Endothelial cell of umbilical vein (primary cell): Measurements from ENCODE around the gene SPINK4. TPM values are rescaled to one million over a fixed set of nuclear protein-coding genes. Genes with fewer than 3 reads are reported as not detected.

Source experiments
- BruUV-seq: library from RNA; stranded (reverse); fragments of 400-500 nt; replicated peaks from 2 replicates; lab custom pipeline; 2021; lab: Mats Ljungman, UMichigan
- CTCF ChIA-PET: fragments of 300-600, 350-600 bp; sonication (Branson Sonifier 250); formaldehyde crosslinking; loops from one replicate; lab custom pipeline; 2021; ENCODE audit warnings: antibody characterized with exemption, inconsistent platforms; lab: Charles Lee
- POLR2A ChIA-PET: fragments of 300-600, 350-600 bp; sonication (Branson Sonifier 250); formaldehyde crosslinking; loops from one replicate; lab custom pipeline; 2021; ENCODE audit warnings: antibody characterized with exemption, inconsistent platforms; lab: Charles Lee
- DNase-seq: peaks from one replicate; pipeline ENCODE4 v3.0.0-alpha.2; 2011; ENCODE audit warnings: low read depth, low spot score
- FAIRE-seq: peaks from 2 replicates; lab custom pipeline; 2011; peaks lifted over from hg19 to GRCh38; lab: Jason Lieb, UNC
- H2AFZ ChIP-seq: 2 replicates; pipeline ENCODE4 v1.6.0; 2012; ENCODE audit warnings: low read depth, low read length, control low read depth, inconsistent platforms
- H3K27ac ChIP-seq: 2 replicates; pipeline ENCODE4 v1.5.1; 2011; ENCODE audit warnings: low read depth, mild to moderate bottlenecking, control low read depth, low read length, moderate library complexity; ENCODE audit not compliant: insufficient read depth
- H3K27me3 ChIP-seq, 2 experiments: 2 replicates each; pipeline versions ENCODE4 v1.6.0 to v1.6.1; 2011; ENCODE audit warnings: low read length in 2 of 2, mixed read lengths in 1 of 2; ENCODE audit not compliant: control insufficient read depth in 2 of 2, insufficient read depth in 2 of 2
- H3K36me3 ChIP-seq, 2 experiments: 2 replicates in 1 of 2; 3 replicates in 1 of 2; pipeline ENCODE4 v1.5.1; 2011; ENCODE audit warnings: low read length in 2 of 2, mild to moderate bottlenecking in 1 of 2, moderate library complexity in 1 of 2; ENCODE audit not compliant: control insufficient read depth in 2 of 2, insufficient read depth in 2 of 2; ENCODE audit errors: extremely low read depth in 1 of 2
- H3K4me1 ChIP-seq: 3 replicates; pipeline ENCODE4 v1.5.1; 2011; ENCODE audit warnings: mild to moderate bottlenecking, low read length; ENCODE audit not compliant: control insufficient read depth, insufficient read depth; ENCODE audit errors: extremely low read depth
- H3K4me2 ChIP-seq: 2 replicates; pipeline ENCODE4 v1.6.1; 2011; ENCODE audit warnings: low read length, control low read depth, mixed read lengths; ENCODE audit not compliant: insufficient read depth
- H3K4me3 ChIP-seq, 3 experiments: fragments of 200-600 bp in 1 of 3; sonication (generic), shearing (Covaris generic) in 1 of 3; replicated peaks in 1 of 3; 2 replicates each; pipeline ENCODE4 v1.5.1; 2011 to 2016; ENCODE audit warnings: control low read depth in 3 of 3, low read length in 3 of 3, mild to moderate bottlenecking in 2 of 3, inconsistent platforms in 1 of 3, low read depth in 1 of 3, moderate library complexity in 1 of 3; ENCODE audit not compliant: insufficient read depth in 1 of 3
- H3K79me2 ChIP-seq: 2 replicates; pipeline ENCODE4 v1.6.0; 2012; ENCODE audit warnings: low read length, inconsistent platforms; ENCODE audit not compliant: control insufficient read depth, insufficient read depth
- H3K9ac ChIP-seq: replicated peaks from 2 replicates; pipeline ENCODE3; 2011; ENCODE audit warnings: low read length, control low read depth; ENCODE audit not compliant: insufficient read depth; ENCODE audit errors: extremely low read depth
- H3K9me1 ChIP-seq: replicated peaks from 3 replicates; pipeline ENCODE4 v1.6.0; 2011; ENCODE audit warnings: mild to moderate bottlenecking, low read length; ENCODE audit not compliant: control insufficient read depth, insufficient read depth; ENCODE audit errors: extremely low read depth
- H3K9me3 ChIP-seq: replicated peaks from 2 replicates; pipeline ENCODE4 v1.5.1; 2012; ENCODE audit warnings: low read length, inconsistent platforms; ENCODE audit not compliant: control insufficient read depth, insufficient read depth
- H4K20me1 ChIP-seq: replicated peaks from 2 replicates; pipeline ENCODE3; 2011; ENCODE audit warnings: mild to moderate bottlenecking, low read length; ENCODE audit not compliant: control insufficient read depth, insufficient read depth; ENCODE audit errors: extremely low read depth
- CTCF ChIP-seq, 2 donors: IDR thresholded peaks; 1 replicate in 1 of 2; 2 replicates in 1 of 2; pipeline ENCODE4 v1.5.1; 2011; ENCODE audit warnings: low read length in 2 of 2, mild to moderate bottlenecking in 2 of 2, moderate library complexity in 2 of 2, control low read depth in 1 of 2, inconsistent platforms in 1 of 2, low read depth in 1 of 2; ENCODE audit not compliant: insufficient read depth in 1 of 2; ENCODE audit errors: extremely low read depth in 1 of 2
- EZH2 ChIP-seq: IDR thresholded peaks from 2 replicates; pipeline ENCODE4 v1.6.1; 2012; ENCODE audit warnings: borderline replicate concordance, low read depth, mild to moderate bottlenecking, moderate library complexity, low read length, inconsistent platforms; ENCODE audit not compliant: severe bottlenecking
- FOS ChIP-seq: IDR thresholded peaks from 2 replicates; pipeline ENCODE4 v1.6.1; 2011; ENCODE audit warnings: mild to moderate bottlenecking, low read length, moderate library complexity, borderline replicate concordance; ENCODE audit not compliant: insufficient read depth
- GATA2 ChIP-seq: IDR thresholded peaks from 2 replicates; pipeline ENCODE4 v1.7.0; 2011; ENCODE audit warnings: low read depth, mild to moderate bottlenecking, moderate library complexity, mixed read lengths, low read length; ENCODE audit not compliant: insufficient read length, insufficient read depth
- JUN ChIP-seq: IDR thresholded peaks from 2 replicates; pipeline ENCODE4 v1.6.1; 2011; ENCODE audit warnings: borderline replicate concordance, low read depth; ENCODE audit not compliant: insufficient read length, insufficient read depth
- MAX ChIP-seq: IDR thresholded peaks from 2 replicates; pipeline ENCODE4 v1.6.1; 2011; ENCODE audit not compliant: insufficient read depth, insufficient read length
- dilution Hi-C: fragments of 300-500 bp; cut with MboI; formaldehyde crosslinking; loops from one replicate; pipeline ENCODE4 v1.15.0; 2019; ENCODE audit warnings: low sequenced_read_pairs; ENCODE audit not compliant: extremely low pct_ligation_motif_present
- intact Hi-C: fragments of 100-400 bp; cut with micrococcal nuclease; formaldehyde crosslinking; loops from one replicate; pipeline ENCODE4 v1.10.0; 2022
- polyA plus RNA-seq, 4 experiments: library from polyadenylated mRNA; depleted of rRNA in 3 of 4; stranded (reverse) in 3 of 4; unstranded in 1 of 4; fragments of >200 nt; gene quantifications; 2 replicates each; pipeline versions ENCODE4 v1.2.1 to v1.2.3, GENCODE V29; 2011 to 2012; ENCODE audit warnings: missing spikeins in 1 of 4
- total RNA-seq: library from RNA; stranded (reverse); gene quantifications from 2 replicates; pipeline ENCODE4 v1.2.3, GENCODE V29; 2021

The SPINK4 gene
- total and polyA plus RNA-seq, 2 donors (not counting 3 experiments of a cell fraction or from before 2014, with no cell fraction given): not detected

DNA sequence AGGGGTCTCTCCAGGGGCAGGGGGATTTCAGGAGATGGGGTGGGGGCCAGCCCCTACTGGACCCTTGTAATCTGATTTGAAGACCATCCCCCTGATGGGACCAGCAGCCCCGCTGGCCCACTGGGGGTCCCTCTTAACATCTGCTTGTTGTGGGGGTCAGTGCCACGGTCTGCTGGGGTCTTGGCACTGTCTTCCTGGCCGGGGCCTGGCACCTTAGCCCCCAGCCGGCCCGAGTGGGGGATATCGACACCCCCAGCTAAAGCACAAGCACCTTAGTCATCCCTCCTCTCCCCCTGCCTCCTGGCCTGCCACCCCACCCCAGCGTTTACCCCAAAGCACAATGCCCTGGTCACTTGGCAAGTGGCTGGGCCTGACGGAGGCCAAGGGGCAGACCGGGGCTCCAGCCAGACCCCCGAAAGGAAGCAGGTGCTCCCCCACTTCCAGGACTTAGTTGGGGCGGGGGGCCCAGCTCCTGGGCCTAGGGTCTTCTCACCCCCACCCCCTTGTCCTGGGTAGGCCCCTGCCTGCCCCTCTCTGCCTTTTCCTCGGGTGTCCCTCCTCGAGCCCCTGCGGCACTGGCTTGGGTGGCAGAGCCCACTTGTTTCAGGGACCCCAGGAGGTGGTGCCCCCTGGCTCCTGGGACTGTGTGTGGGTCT, 49.0 kb downstream of the SPINK4 start:
- Histone ChIP-seq H3K9ac (no peak overlapping the region), H2AFZ (no peak overlapping the region), H3K27ac (no peak overlapping the region), H3K4me1 (peaks cover 13% of the 10 kb centered on the region), H4K20me1 (no peaks in the 10 kb centered on the region), H3K9me3 (no peaks in the 10 kb centered on the region), H3K4me3 (no peak overlapping the region), H3K79me2 (peaks cover 28% of the 10 kb centered on the region), H3K4me2 (no peak overlapping the region), H3K9me1 (no peaks in the 10 kb centered on the region), H3K27me3 (no peaks in the 10 kb centered on the region), H3K36me3 (no peaks in the 10 kb centered on the region)
- no peak for TF ChIP-seq CTCF (IDR thresholded peaks at IDR 0.05; ENCODE audit: extremely low read depth in 1 of 2, insufficient read depth in 1 of 2, low read depth in 1 of 2, low read length in 2 of 2)
- TF ChIP-seq GATA2: no peak
- no peak for TF ChIP-seq EZH2
- TF ChIP-seq MAX: no peak
- no peak for TF ChIP-seq JUN
- no peak for TF ChIP-seq FOS
- POLR2A ChIA-PET: no interaction called here
- FAIRE-seq (no peak), DNase-seq (no peak)
- intact Hi-C loops (loop anchor here (5.0 kb wide), 3 partner anchors 63 to 433 kb away; partner anchors contain the start of gene AQP7), dilution Hi-C loops (no loop called here)
- BruUV-seq: no TSS peak
- CTCF ChIA-PET: interaction anchor here (1.8 to 2.8 kb wide), 2 partner anchors 126 to 164 kb away, joined by 16 to 31 read pairs; no protein-coding TSS in a partner anchor
